ENCODE data around the gene DUSP8. TPM values are rescaled to one million over a fixed set of nuclear protein-coding genes. Genes with fewer than 3 reads are reported as not detected.

Gene DUSP8
- total RNA-seq, 1 donor from 2014 or later = 123 TPM

DNA sequence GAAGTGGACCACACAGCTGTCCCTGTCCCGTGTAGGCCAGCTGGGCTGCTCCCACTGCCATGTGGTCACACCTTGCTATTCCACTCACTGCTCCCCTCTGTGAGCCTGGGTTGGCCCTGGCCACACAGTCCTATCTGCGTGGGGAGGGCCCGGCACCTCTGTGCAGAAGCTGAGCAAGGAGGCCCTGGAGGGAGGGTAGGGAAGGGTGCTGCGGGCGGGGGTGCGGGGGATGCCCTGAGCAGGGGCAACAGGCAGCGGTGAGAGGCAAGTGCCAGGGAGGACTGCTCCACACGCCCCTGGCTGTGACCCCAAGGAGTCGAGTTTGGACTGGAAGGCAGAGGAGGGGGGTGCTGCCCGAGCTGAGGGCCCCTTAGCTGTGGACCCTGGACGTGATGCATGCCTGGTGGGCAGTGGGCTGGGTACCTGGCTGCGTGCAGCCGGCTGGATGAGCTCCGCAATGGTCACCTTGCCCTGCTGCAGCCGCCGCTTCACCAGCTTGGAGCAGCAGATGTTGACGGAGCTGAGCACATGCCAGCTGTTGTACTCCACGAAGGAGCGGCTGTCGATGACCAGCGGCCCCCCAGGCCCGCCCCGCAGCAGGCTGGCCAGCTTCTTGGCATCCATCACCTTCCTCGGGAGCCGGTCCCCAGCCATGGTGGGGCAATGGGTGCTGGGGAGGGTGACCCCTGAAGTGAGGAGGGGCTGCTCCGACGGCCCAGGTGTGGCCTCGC is 6.7 kb downstream of the DUSP8 start:
- DNase-seq = peak; percentile 29
- no peaks in the 10 kb centered on the region for H3K36me3 Mint-ChIP-seq (ENCODE audit: unreplicated experiment)
- peak overlapping the region; percentile 64 for H3K27ac Mint-ChIP-seq (ENCODE audit: unreplicated experiment)
- no peak for TF ChIP-seq CTCF (IDR thresholded peaks at IDR 0.05; ENCODE audit: partially characterized antibody, unreplicated experiment)
- peaks cover 21% of the 10 kb centered on the region for H3K9me3 Mint-ChIP-seq (ENCODE audit: unreplicated experiment)
- H3K27me3 Mint-ChIP-seq (ENCODE audit: unreplicated experiment) = peaks cover 24% of the 10 kb centered on the region
- H3K4me1 Mint-ChIP-seq (ENCODE audit: low read depth, unreplicated experiment) = peaks cover 24% of the 10 kb centered on the region
- peak overlapping the region; percentile 34 for H3K4me3 Mint-ChIP-seq (ENCODE audit: unreplicated experiment)

DNA sequence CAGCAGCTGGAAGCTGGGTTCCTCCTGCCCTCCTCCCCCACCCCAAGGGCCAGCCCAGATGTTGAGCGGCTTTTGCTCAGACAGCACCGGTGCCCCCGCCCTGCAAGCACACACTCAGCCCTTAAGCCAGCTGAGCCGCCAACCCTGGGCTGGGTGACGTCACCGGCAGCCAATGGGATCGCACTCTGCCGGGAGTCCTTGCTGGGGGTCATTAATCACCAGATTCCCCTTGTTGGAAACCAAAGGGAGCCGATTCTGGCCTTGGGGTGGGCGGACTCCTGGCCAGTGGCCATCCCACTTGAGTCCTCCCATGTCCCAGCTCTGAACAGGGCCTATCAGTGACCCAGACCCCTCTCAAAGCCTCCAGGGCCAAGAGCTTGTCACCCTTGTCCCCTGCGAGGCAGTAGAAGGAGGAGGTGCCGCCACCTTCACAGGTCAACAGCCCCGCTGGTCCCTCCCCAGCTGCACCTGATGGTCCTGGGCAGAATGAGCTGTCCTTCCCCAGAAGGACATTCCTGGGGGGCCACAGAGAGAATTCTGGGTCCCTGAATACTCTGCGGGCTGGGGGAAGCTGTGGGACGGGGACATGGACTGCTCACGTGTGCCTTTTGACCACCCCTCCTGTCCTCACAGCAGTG is 7.4 kb downstream of the DUSP8 start:
- Mint-ChIP-seq H3K27me3 (ENCODE audit: unreplicated experiment) (peaks cover 20% of the 10 kb centered on the region), H3K9me3 (ENCODE audit: unreplicated experiment) (peaks cover 17% of the 10 kb centered on the region), H3K36me3 (ENCODE audit: unreplicated experiment) (no peaks in the 10 kb centered on the region), H3K4me1 (ENCODE audit: low read depth, unreplicated experiment) (peaks cover 17% of the 10 kb centered on the region), H3K27ac (ENCODE audit: unreplicated experiment) (peak overlapping the region; percentile 64), H3K4me3 (ENCODE audit: unreplicated experiment) (no peak overlapping the region)
- no peak for TF ChIP-seq CTCF (IDR thresholded peaks at IDR 0.05; ENCODE audit: partially characterized antibody, unreplicated experiment)
- DNase-seq = peak; percentile 86

- DNase-seq = peak; percentile 34
- Mint-ChIP-seq H3K27me3 (ENCODE audit: unreplicated experiment) (peaks cover 13% of the 10 kb centered on the region), H3K4me3 (ENCODE audit: unreplicated experiment) (no peak overlapping the region), H3K36me3 (ENCODE audit: unreplicated experiment) (no peaks in the 10 kb centered on the region), H3K27ac (ENCODE audit: unreplicated experiment) (peak overlapping the region; percentile 70), H3K4me1 (ENCODE audit: low read depth, unreplicated experiment) (peaks cover 12% of the 10 kb centered on the region), H3K9me3 (ENCODE audit: unreplicated experiment) (peaks cover 13% of the 10 kb centered on the region)
- no peak for TF ChIP-seq CTCF (IDR thresholded peaks at IDR 0.05; ENCODE audit: partially characterized antibody, unreplicated experiment)
Measured at GRCh38 chr11:1563697-1564534, 8.2 kb downstream of the DUSP8 start.

- Mint-ChIP-seq H3K9me3 (ENCODE audit: unreplicated experiment) (peaks cover 13% of the 10 kb centered on the region), H3K27ac (ENCODE audit: unreplicated experiment) (no peak overlapping the region), H3K4me3 (ENCODE audit: unreplicated experiment) (no peak overlapping the region), H3K36me3 (ENCODE audit: unreplicated experiment) (no peaks in the 10 kb centered on the region), H3K27me3 (ENCODE audit: unreplicated experiment) (peaks cover 12% of the 10 kb centered on the region), H3K4me1 (ENCODE audit: low read depth, unreplicated experiment) (peaks cover 10% of the 10 kb centered on the region)
- TF ChIP-seq CTCF (IDR thresholded peaks at IDR 0.05; ENCODE audit: partially characterized antibody, unreplicated experiment) = no peak
- peak; percentile 12 for DNase-seq
Measured at GRCh38 chr11:1563149-1563638, 8.9 kb downstream of the DUSP8 start.

All from glutamatergic neuron (in vitro differentiated cells).